SU-DHL-6 (cell line): Measurements from ENCODE around the gene UBA1.

Experiments
- H2AFZ ChIP-seq: fragments of 200-600 bp; sonication (generic); 2 replicates; pipeline ENCODE4 v1.6.1; 2014; ENCODE audit warnings: low read depth, mild to moderate bottlenecking, moderate library complexity, mixed read lengths, antibody characterized with exemption, low read length; ENCODE audit not compliant: severe bottlenecking
- H3F3A ChIP-seq: fragments of 200-600 bp; shearing (Covaris generic); 2 replicates; pipeline ENCODE4 v1.6.0; 2016; ENCODE audit warnings: antibody characterized with exemption, mild to moderate bottlenecking; ENCODE audit not compliant: insufficient read depth
- H3K27ac ChIP-seq: fragments of 200-600 bp; sonication (generic); 2 replicates; pipeline ENCODE4 v1.5.1; 2016; ENCODE audit warnings: low read depth, mild to moderate bottlenecking, low read length, moderate library complexity, mixed read lengths
- H3K27me3 ChIP-seq: fragments of 200-600 bp; sonication (generic), shearing (Covaris generic); 2 replicates; pipeline ENCODE4 v1.6.0; 2014; ENCODE audit warnings: mild to moderate bottlenecking, low read length
- H3K36me3 ChIP-seq: fragments of 200-600 bp; sonication (generic); 2 replicates; pipeline ENCODE4 v1.6.1; 2014; ENCODE audit warnings: mild to moderate bottlenecking, low read length, mixed read lengths
- H3K4me2 ChIP-seq: fragments of 300-600, 200-600 bp; shearing (Covaris generic), sonication (generic); 2 replicates; pipeline ENCODE4 v1.6.0; 2014; ENCODE audit warnings: low read length, low read depth, mild to moderate bottlenecking; ENCODE audit not compliant: poor library complexity, severe bottlenecking
- H3K4me3 ChIP-seq: fragments of 200-600 bp; sonication (generic); 2 replicates; pipeline ENCODE4 v1.5.1; 2014; ENCODE audit warnings: antibody characterized with exemption, low read length, mild to moderate bottlenecking, mixed read lengths; ENCODE audit not compliant: insufficient read depth, poor library complexity, severe bottlenecking
- H3K79me2 ChIP-seq: fragments of 200-600 bp; sonication (generic); 2 replicates; pipeline ENCODE4 v1.6.1; 2014; ENCODE audit warnings: mild to moderate bottlenecking, low read length, moderate library complexity; ENCODE audit not compliant: insufficient read depth
- H3K9ac ChIP-seq: fragments of 200-600 bp; sonication (generic); 2 replicates; pipeline ENCODE4 v1.7.0; 2014; ENCODE audit warnings: mild to moderate bottlenecking, low read length
- H3K9me2 ChIP-seq: fragments of 200-600 bp; sonication (generic); replicated peaks from 2 replicates; pipeline ENCODE4 v1.6.1; 2014; ENCODE audit warnings: low read length; ENCODE audit not compliant: insufficient read depth
- H3K9me3 ChIP-seq: fragments of 200-600 bp; sonication (generic); 2 replicates; pipeline ENCODE4 v1.6.1; 2014; ENCODE audit warnings: low read length, mixed read lengths; ENCODE audit not compliant: insufficient read depth
- H4K20me1 ChIP-seq: fragments of 200-600 bp; sonication (generic); 2 replicates; pipeline ENCODE4 v1.6.1; 2014; ENCODE audit warnings: low read depth, mild to moderate bottlenecking, antibody characterized with exemption, low read length, moderate library complexity, mixed read lengths
- EZH2phosphoT487 ChIP-seq: fragments of 200-600 bp; sonication (generic), shearing (Covaris generic); conservative IDR thresholded peaks from 2 replicates; pipeline ENCODE4 v1.6.1; 2018; ENCODE audit warnings: mild to moderate bottlenecking, antibody characterized with exemption, low read length, moderate library complexity, mixed read lengths
- TF ChIP-seq, protein P1 (sequence below): fragments of 200-600 bp; sonication (generic); IDR thresholded peaks from one replicate; pipeline ENCODE4 v1.5.1; 2017; ENCODE audit warnings: antibody characterized with exemption, mild to moderate bottlenecking, low read length, moderate library complexity; ENCODE audit not compliant: insufficient read depth, poor library complexity, severe bottlenecking

Gene UBA1

DNA sequence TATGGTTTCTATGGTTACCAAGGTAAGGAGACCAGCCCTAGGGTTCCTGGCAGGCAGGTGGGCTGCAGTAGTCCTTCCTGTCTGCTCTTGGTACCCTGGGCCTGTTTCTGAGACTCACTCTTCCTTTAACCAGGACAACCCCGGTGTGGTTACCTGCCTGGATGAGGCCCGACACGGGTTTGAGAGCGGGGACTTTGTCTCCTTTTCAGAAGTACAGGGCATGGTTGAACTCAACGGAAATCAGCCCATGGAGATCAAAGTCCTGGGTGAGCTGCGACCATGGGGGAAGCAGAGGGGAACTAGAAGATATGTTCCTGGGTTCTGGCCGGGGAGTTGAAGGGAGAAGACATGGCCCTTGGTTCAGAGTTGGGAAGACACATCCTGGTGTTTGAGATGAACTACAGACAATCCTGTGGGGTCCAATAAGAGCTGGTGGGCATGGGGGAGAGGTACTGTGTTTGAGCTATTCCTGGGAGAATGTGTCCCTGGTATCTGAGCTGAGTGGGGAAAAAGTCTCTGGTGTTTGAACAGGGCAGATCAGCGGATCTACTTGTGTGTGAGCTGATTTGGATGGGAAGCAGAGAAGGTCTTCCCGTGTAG is 7.8 kb downstream of the UBA1 start:
- Histone ChIP-seq H3K4me3 (no peak overlapping the region), H4K20me1 (no peaks in the 10 kb centered on the region), H3K9ac (no peak overlapping the region)

DNA sequence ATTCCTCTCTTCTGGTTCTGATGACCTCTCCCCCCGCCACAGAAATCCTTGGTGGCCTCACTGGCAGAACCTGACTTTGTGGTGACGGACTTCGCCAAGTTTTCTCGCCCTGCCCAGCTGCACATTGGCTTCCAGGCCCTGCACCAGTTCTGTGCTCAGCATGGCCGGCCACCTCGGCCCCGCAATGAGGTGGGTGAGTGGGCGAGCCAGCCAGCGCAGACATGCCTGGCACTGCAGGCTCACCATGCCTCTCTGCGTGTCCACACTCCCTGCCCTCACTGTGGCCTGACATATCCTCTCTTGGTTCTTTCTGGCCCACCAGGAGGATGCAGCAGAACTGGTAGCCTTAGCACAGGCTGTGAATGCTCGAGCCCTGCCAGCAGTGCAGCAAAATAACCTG is 8.7 kb downstream of the UBA1 start:
- Histone ChIP-seq H3F3A (no peaks in the 10 kb centered on the region), H3K9me2 (no peaks in the 10 kb centered on the region), H4K20me1 (no peaks in the 10 kb centered on the region), H3K4me2 (no peak overlapping the region), H3K79me2 (peaks cover 12% of the 10 kb centered on the region), H3K27ac (no peak overlapping the region), H3K9ac (no peak overlapping the region), H3K36me3 (peaks cover 4% of the 10 kb centered on the region; the same call in 1 of the 2 replicates), H3K27me3 (no peaks in the 10 kb centered on the region), H3K4me3 (no peak overlapping the region), H3K9me3 (no peaks in the 10 kb centered on the region), H2AFZ (no peak overlapping the region)
- TF ChIP-seq, protein P1, sequence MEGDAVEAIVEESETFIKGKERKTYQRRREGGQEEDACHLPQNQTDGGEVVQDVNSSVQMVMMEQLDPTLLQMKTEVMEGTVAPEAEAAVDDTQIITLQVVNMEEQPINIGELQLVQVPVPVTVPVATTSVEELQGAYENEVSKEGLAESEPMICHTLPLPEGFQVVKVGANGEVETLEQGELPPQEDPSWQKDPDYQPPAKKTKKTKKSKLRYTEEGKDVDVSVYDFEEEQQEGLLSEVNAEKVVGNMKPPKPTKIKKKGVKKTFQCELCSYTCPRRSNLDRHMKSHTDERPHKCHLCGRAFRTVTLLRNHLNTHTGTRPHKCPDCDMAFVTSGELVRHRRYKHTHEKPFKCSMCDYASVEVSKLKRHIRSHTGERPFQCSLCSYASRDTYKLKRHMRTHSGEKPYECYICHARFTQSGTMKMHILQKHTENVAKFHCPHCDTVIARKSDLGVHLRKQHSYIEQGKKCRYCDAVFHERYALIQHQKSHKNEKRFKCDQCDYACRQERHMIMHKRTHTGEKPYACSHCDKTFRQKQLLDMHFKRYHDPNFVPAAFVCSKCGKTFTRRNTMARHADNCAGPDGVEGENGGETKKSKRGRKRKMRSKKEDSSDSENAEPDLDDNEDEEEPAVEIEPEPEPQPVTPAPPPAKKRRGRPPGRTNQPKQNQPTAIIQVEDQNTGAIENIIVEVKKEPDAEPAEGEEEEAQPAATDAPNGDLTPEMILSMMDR, result no peak
- TF ChIP-seq EZH2phosphoT487, result no peak

More for the DNA sequence above, 7.8 kb downstream of the UBA1 start:
- peaks cover 4% of the 10 kb centered on the region; the same call in 1 of the 2 replicates for H3K36me3 ChIP-seq
- H3K79me2 ChIP-seq, result peaks cover 21% of the 10 kb centered on the region
- TF ChIP-seq, protein P1, result no peak
- no peak for TF ChIP-seq EZH2phosphoT487
- H3K9me3 ChIP-seq, result no peaks in the 10 kb centered on the region
- H2AFZ ChIP-seq, result no peak overlapping the region
- H3K9me2 ChIP-seq, result no peaks in the 10 kb centered on the region
- no peaks in the 10 kb centered on the region for H3F3A ChIP-seq
- no peak overlapping the region for H3K27ac ChIP-seq
- H3K27me3 ChIP-seq, result no peaks in the 10 kb centered on the region
- H3K4me2 ChIP-seq, result no peak overlapping the region

DNA sequence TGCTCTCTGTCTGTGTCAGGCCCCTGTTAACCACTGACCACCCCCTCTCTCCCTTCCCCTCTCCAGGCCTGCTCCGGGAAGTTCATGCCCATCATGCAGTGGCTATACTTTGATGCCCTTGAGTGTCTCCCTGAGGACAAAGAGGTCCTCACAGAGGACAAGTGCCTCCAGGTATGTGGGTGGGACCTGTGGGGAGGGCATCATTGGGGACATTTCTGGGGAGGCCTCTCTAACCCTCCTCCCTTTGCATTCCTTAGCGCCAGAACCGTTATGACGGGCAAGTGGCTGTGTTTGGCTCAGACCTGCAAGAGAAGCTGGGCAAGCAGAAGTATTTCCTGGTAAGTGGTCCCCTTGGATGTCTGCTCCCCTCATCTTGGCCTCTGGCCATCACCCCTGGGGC is 9.2 kb downstream of the UBA1 start:
- H3K9me2 ChIP-seq, result no peaks in the 10 kb centered on the region
- no peaks in the 10 kb centered on the region for H4K20me1 ChIP-seq
- no peaks in the 10 kb centered on the region for H3K27me3 ChIP-seq
- H2AFZ ChIP-seq, result no peak overlapping the region
- H3K4me2 ChIP-seq, result no peak overlapping the region
- no peak overlapping the region for H3K4me3 ChIP-seq
- peaks cover 7% of the 10 kb centered on the region; the same call in 1 of the 2 replicates for H3K79me2 ChIP-seq
- no peaks in the 10 kb centered on the region for H3F3A ChIP-seq
- H3K9ac ChIP-seq, result no peak overlapping the region
- H3K27ac ChIP-seq, result no peak overlapping the region
- TF ChIP-seq EZH2phosphoT487, result no peak
- TF ChIP-seq, protein P1, result no peak
- peaks cover 4% of the 10 kb centered on the region; the same call in 1 of the 2 replicates for H3K36me3 ChIP-seq
- H3K9me3 ChIP-seq, result no peaks in the 10 kb centered on the region
